Neural progenitor cell (in vitro differentiated cells): ENCODE results near the gene NDUFB10. TPM values are rescaled to one million over a fixed set of nuclear protein-coding genes. Genes with fewer than 3 reads are reported as not detected.

ENCODE experiments used
- DNase-seq: peaks from one replicate; pipeline ENCODE4 v3.0.0-alpha.2; 2016; ENCODE audit warnings: low spot score
- H2AFZ ChIP-seq: fragments of 200-600 bp; sonication (generic); replicated peaks from 2 replicates; pipeline ENCODE4 v1.6.1; 2016; ENCODE audit warnings: antibody characterized with exemption
- H3F3A ChIP-seq: fragments of 200-600 bp; sonication (generic); 2 replicates; pipeline ENCODE4 v1.6.1; 2016; ENCODE audit warnings: antibody characterized with exemption, low read depth
- H3K27ac ChIP-seq: fragments of 200-600 bp; sonication (generic); 2 replicates; pipeline ENCODE4 v1.5.1; 2016; ENCODE audit warnings: mild to moderate bottlenecking
- H3K27me3 ChIP-seq: fragments of 200-600 bp; sonication (generic); 2 replicates; pipeline ENCODE4 v1.6.1; 2016; ENCODE audit warnings: mild to moderate bottlenecking, moderate library complexity
- H3K36me3 ChIP-seq: fragments of 200-600 bp; sonication (generic); 2 replicates; pipeline ENCODE4 v1.5.1; 2016
- H3K4me1 ChIP-seq: fragments of 200-600 bp; sonication (generic); 2 replicates; pipeline ENCODE4 v1.6.1; 2016; ENCODE audit warnings: mixed run types
- H3K4me2 ChIP-seq: fragments of 200-600 bp; sonication (generic); 2 replicates; pipeline ENCODE4 v1.6.1; 2016
- H3K4me3 ChIP-seq: fragments of 200-600 bp; sonication (generic); 2 replicates; pipeline ENCODE4 v1.5.1; 2016
- H3K79me2 ChIP-seq: fragments of 200-600 bp; sonication (generic); 2 replicates; pipeline ENCODE4 v1.6.1; 2016; ENCODE audit warnings: low read depth
- H3K9ac ChIP-seq: fragments of 200-600 bp; sonication (generic); 2 replicates; pipeline ENCODE4 v1.6.1; 2016
- H3K9me3 ChIP-seq: fragments of 200-600 bp; sonication (generic); 2 replicates; pipeline ENCODE4 v1.5.1; 2016; ENCODE audit warnings: low read depth
- H4K20me1 ChIP-seq: fragments of 200-600 bp; sonication (generic); 2 replicates; pipeline ENCODE4 v1.6.1; 2016; ENCODE audit warnings: low read depth
- H3K27ac Mint-ChIP-seq: 3 replicates; pipeline ENCODE4 v1.8.0; 2021; ENCODE audit warnings: mixed read lengths
- H3K27me3 Mint-ChIP-seq: 2 replicates; pipeline ENCODE4 v1.8.0; 2022; ENCODE audit warnings: low read depth, mild to moderate bottlenecking, inconsistent platforms, moderate library complexity, mixed read lengths; ENCODE audit not compliant: insufficient read depth
- H3K36me3 Mint-ChIP-seq: 3 replicates; pipeline ENCODE4 v1.8.0; 2021; ENCODE audit warnings: mixed read lengths
- H3K4me1 Mint-ChIP-seq: 3 replicates; pipeline ENCODE4 v1.8.0; 2021; ENCODE audit warnings: mixed read lengths
- H3K4me3 Mint-ChIP-seq: 3 replicates; pipeline ENCODE4 v1.8.0; 2021; ENCODE audit warnings: mild to moderate bottlenecking, moderate library complexity, mixed read lengths
- H3K9me3 Mint-ChIP-seq: 3 replicates; pipeline ENCODE4 v1.8.0; 2020; ENCODE audit warnings: mixed read lengths
- EZH2 ChIP-seq: fragments of 200-600 bp; sonication (generic); IDR thresholded peaks from 2 replicates; pipeline ENCODE4 v1.6.1; 2017; ENCODE audit warnings: antibody characterized with exemption, mild to moderate bottlenecking, moderate library complexity
- EZH2phosphoT487 ChIP-seq: fragments of 200-600 bp; sonication (generic); IDR thresholded peaks from 2 replicates; pipeline ENCODE4 v1.6.1; 2017; ENCODE audit warnings: antibody characterized with exemption
- total RNA-seq: library from RNA; depleted of rRNA; stranded (reverse); fragments of >200 nt; gene quantifications from 2 replicates; pipeline ENCODE4 v1.2.3, GENCODE V29; 2015; ENCODE audit warnings: low replicate concordance
- TF ChIP-seq, protein P1 (sequence below): fragments of 200-600 bp; sonication (generic); IDR thresholded peaks from 2 replicates; pipeline ENCODE4 v1.5.1; 2017; ENCODE audit warnings: antibody characterized with exemption, mild to moderate bottlenecking

Gene NDUFB10
- total RNA-seq, 1 donor from 2014 or later = 155 TPM

DNA sequence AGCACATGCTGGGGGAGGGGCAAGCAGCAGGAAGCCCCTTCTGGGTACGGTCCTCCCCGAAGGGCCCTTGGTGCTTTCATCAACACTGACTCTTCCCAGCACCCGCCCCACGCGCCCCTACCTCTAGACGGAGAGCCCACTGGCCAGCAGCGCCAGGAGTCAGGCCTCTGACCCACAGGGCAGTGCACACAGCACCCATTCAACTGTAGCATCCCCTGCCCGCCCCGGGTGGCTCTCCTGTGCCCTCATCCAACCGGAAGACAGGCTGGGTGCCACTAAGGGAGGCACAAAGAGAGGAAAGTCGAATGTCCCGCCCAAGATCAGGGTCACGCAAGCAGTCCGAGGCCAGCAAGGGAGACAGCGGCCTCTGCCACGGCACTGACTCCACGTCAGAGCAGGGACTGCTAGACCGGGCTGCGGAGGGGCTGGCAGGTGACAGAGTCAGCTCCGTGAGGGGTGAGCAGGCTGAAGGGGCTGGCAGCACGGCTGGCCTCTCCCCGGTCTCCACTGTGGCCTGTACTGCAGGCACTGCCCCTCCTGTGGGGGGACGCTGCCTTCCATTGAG is 26.2 kb upstream of the NDUFB10 start:
- H3K4me3 ChIP-seq = no peak overlapping the region
- Mint-ChIP-seq H3K4me3 (no peak overlapping the region), H3K27ac (no peak overlapping the region), H3K9me3 (no peaks in the 10 kb centered on the region), H3K27me3 (peaks cover 8% of the 10 kb centered on the region), H3K36me3 (peaks cover 2% of the 10 kb centered on the region), H3K4me1 (peaks cover 2% of the 10 kb centered on the region)
- no peaks in the 10 kb centered on the region for H3K4me1 ChIP-seq
- H3K27ac ChIP-seq = no peak overlapping the region
- H3K9me3 ChIP-seq = no peaks in the 10 kb centered on the region
- TF ChIP-seq, protein P1, sequence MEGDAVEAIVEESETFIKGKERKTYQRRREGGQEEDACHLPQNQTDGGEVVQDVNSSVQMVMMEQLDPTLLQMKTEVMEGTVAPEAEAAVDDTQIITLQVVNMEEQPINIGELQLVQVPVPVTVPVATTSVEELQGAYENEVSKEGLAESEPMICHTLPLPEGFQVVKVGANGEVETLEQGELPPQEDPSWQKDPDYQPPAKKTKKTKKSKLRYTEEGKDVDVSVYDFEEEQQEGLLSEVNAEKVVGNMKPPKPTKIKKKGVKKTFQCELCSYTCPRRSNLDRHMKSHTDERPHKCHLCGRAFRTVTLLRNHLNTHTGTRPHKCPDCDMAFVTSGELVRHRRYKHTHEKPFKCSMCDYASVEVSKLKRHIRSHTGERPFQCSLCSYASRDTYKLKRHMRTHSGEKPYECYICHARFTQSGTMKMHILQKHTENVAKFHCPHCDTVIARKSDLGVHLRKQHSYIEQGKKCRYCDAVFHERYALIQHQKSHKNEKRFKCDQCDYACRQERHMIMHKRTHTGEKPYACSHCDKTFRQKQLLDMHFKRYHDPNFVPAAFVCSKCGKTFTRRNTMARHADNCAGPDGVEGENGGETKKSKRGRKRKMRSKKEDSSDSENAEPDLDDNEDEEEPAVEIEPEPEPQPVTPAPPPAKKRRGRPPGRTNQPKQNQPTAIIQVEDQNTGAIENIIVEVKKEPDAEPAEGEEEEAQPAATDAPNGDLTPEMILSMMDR = no peak
- TF ChIP-seq EZH2 = no peak
- TF ChIP-seq EZH2phosphoT487 = no peak
- no peak overlapping the region for H2AFZ ChIP-seq
- H3K27me3 ChIP-seq = peaks cover 33% of the 10 kb centered on the region
- no peaks in the 10 kb centered on the region for H3K36me3 ChIP-seq
- no peak for DNase-seq
- no peak overlapping the region for H3K9ac ChIP-seq
- peaks cover 4% of the 10 kb centered on the region for H3F3A ChIP-seq
- H3K4me2 ChIP-seq = no peak overlapping the region
- H4K20me1 ChIP-seq = no peaks in the 10 kb centered on the region
- no peaks in the 10 kb centered on the region for H3K79me2 ChIP-seq

DNA sequence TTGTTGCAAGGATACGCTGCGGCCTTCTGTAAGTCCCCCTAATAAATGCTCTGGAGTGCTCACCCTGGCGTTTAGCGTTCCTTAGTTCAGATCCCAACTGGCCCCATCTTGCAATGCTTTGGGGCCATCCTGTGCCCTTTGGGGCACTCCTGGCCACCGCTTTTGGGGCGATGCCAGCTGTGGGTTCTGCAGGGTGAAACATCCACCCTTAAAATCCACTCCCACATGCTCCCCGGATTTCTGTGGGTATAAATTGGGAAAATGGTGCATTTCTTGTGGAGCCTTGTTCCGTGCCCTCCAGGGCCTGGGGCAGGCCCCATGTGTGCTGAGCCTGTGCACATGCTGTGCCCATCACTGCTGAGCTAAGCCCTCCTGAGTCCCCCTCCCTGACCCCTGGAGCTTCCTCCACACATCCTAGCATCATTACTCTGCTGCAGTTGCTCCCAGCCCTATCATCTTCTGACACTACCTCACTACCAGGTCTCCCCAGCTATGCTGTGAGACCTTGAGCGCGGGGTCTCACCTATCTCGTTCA is 22.3 kb upstream of the NDUFB10 start:
- H3K4me3 Mint-ChIP-seq = no peak overlapping the region
- Histone ChIP-seq H3K9ac (no peak overlapping the region), H3K4me2 (no peak overlapping the region), H4K20me1 (no peaks in the 10 kb centered on the region), H3K4me1 (peaks cover 1% of the 10 kb centered on the region), H3F3A (no peaks in the 10 kb centered on the region), H3K4me3 (no peak overlapping the region), H2AFZ (no peak overlapping the region), H3K27me3 (no peaks in the 10 kb centered on the region), H3K27ac (no peak overlapping the region), H3K9me3 (no peaks in the 10 kb centered on the region), H3K36me3 (no peaks in the 10 kb centered on the region), H3K79me2 (peaks cover 1% of the 10 kb centered on the region)
- DNase-seq = no peak
- peaks cover 3% of the 10 kb centered on the region for H3K27me3 Mint-ChIP-seq
- H3K4me1 Mint-ChIP-seq = peaks cover 6% of the 10 kb centered on the region
- H3K9me3 Mint-ChIP-seq = no peaks in the 10 kb centered on the region
- TF ChIP-seq EZH2phosphoT487 (no peak), EZH2 (no peak)
- TF ChIP-seq, protein P1 = no peak
- no peak overlapping the region for H3K27ac Mint-ChIP-seq
- peaks cover 2% of the 10 kb centered on the region for H3K36me3 Mint-ChIP-seq

DNA sequence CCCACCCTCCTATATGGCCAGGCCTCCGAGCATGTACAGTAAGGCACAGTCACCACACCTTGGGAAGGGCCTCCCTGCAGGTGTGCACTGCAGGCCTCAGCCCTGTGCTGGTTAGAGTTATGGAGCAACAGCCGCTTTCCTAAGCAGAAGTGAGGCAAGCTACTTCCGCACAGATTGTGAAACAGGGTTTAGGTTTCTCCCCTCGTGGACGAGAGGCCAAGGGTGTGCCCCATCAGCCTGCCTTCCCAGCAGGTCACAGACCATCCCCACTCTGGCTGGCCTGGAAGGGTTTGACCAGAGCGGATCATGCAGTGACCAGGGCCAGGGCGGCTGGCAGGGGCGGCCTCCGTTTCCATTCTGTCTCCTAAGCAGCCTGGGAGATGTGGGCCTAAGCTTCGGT is 21.0 kb upstream of the NDUFB10 start:
- H3K4me1 Mint-ChIP-seq = peaks cover 6% of the 10 kb centered on the region
- Histone ChIP-seq H2AFZ (no peak overlapping the region), H3F3A (no peaks in the 10 kb centered on the region), H3K9ac (no peak overlapping the region), H3K4me1 (peaks cover 7% of the 10 kb centered on the region), H3K36me3 (no peaks in the 10 kb centered on the region), H3K9me3 (no peaks in the 10 kb centered on the region), H3K4me3 (no peak overlapping the region), H4K20me1 (no peaks in the 10 kb centered on the region), H3K4me2 (no peak overlapping the region), H3K79me2 (peaks cover 10% of the 10 kb centered on the region), H3K27me3 (no peaks in the 10 kb centered on the region), H3K27ac (no peak overlapping the region)
- H3K36me3 Mint-ChIP-seq = peaks cover 2% of the 10 kb centered on the region
- no peak for DNase-seq
- no peak overlapping the region for H3K27ac Mint-ChIP-seq
- H3K4me3 Mint-ChIP-seq = no peak overlapping the region
- H3K9me3 Mint-ChIP-seq = no peaks in the 10 kb centered on the region
- H3K27me3 Mint-ChIP-seq = peaks cover 3% of the 10 kb centered on the region
- TF ChIP-seq EZH2 (no peak), EZH2phosphoT487 (no peak)
- TF ChIP-seq, protein P1 = no peak
